Measurements from ENCODE around the gene CAGE1.

The CAGE1 gene

GRCh38 chr6:7389451-7390225, at the start of gene CAGE1, which contains the start of gene RIOK1:
TSS of gene CAGE1 (minus strand) at chr6:7389742. CDS start at chr6:7387173, 2,569 bp downstream.
TSS of gene RIOK1 (plus strand) at chr6:7389808. CDS start at chr6:7390003, 195 bp downstream.
- DNase-seq = peak; percentile 42

- no peak for DNase-seq
These were observed 49.7 kb upstream of the CAGE1 start for GRCh38 chr6:7439228-7439627.

GRCh38 chr6:7438011-7438410, 48.5 kb upstream of the CAGE1 start:
- DNase-seq = no peak

- no peak for DNase-seq
These were observed 45.1 kb upstream of the CAGE1 start for GRCh38 chr6:7434672-7435071.

GRCh38 chr6:7433121-7433617, 43.6 kb upstream of the CAGE1 start:
- DNase-seq = no peak

GRCh38 chr6:7432391-7433120, 43.0 kb upstream of the CAGE1 start:
- no peak for DNase-seq

GRCh38 chr6:7431674-7432390, 42.3 kb upstream of the CAGE1 start:
- DNase-seq = no peak

GRCh38 chr6:7431313-7431673, 41.8 kb upstream of the CAGE1 start:
- DNase-seq = no peak

- no peak for DNase-seq
These were observed 37.1 kb upstream of the CAGE1 start for GRCh38 chr6:7426447-7427169.

- DNase-seq = no peak
These were observed 36.3 kb upstream of the CAGE1 start for GRCh38 chr6:7425808-7426190.

- no peak for DNase-seq
These were observed 35.6 kb upstream of the CAGE1 start for GRCh38 chr6:7424967-7425807.

GRCh38 chr6:7424058-7424457, 34.5 kb upstream of the CAGE1 start:
- no peak for DNase-seq

- no peak for DNase-seq
These were observed 31.5 kb upstream of the CAGE1 start for GRCh38 chr6:7421066-7421465.

- no peak for DNase-seq
These were observed 29.5 kb upstream of the CAGE1 start for GRCh38 chr6:7419065-7419464.

GRCh38 chr6:7418238-7418905, 28.8 kb upstream of the CAGE1 start:
- DNase-seq = no peak

- no peak for DNase-seq
These were observed 28.1 kb upstream of the CAGE1 start for GRCh38 chr6:7417684-7418083.

GRCh38 chr6:7414811-7415210, 25.3 kb upstream of the CAGE1 start:
- DNase-seq = no peak

GRCh38 chr6:7413151-7413823, 23.7 kb upstream of the CAGE1 start:
- DNase-seq = no peak

GRCh38 chr6:7411328-7411727, 21.8 kb upstream of the CAGE1 start:
- no peak for DNase-seq

GRCh38 chr6:7410851-7411250, 21.3 kb upstream of the CAGE1 start:
- DNase-seq = no peak

GRCh38 chr6:7409740-7410139, 20.2 kb upstream of the CAGE1 start:
- no peak for DNase-seq

All from NCI-H2107 (cell line).